GM21576 (cell line): ENCODE measurements around the gene DBNDD1.
"Not testable (repeated sequence)": the region's sequence is repeated elsewhere in the genome, so short reads cannot be mapped to it uniquely, and the experiment has no call there.

Source experiments
- ATAC-seq: cut with Tn5 transposase; IDR thresholded peaks from one replicate; pipeline ENCODE4 v1.9.1; 2021; ENCODE audit warnings: mild to moderate bottlenecking, moderate library complexity; ENCODE audit not compliant: unreplicated experiment

DBNDD1 gene

DNA sequence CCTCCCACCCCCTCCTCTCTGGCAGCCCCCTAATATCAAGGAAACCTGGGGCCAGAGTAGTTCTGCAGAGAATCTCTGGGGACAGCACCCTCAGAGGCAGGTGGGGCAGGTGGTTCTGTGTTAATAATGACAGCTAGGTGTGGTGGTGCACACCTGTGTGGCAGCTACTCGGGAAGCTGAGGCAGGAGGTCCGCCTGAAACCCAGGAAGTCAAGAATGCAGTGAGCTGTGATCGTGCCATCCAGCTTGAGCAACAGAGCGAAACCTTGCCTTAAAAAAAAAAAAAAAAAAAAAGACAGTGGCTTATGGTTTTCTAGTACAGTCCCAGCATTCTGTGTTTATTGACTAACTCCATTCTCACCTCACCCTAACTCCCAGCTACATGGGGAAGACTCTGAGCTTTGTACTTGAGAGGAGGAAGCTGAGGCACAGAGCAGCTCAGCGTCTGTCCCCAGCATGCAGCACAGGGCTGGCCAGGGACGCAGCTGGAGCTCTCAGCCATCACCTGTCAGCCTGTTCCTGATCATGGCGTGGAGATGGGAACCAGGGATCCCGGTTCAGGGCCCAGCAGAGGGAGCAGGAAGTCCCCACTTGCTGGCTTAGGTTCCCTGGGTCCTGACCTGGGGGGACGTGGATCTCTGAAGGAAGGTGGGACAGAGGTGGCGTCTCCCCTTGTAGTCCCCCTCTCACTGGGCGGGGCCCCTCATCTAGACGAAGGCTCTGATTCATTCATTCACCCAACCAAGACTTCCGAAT, 6.1 kb downstream of the DBNDD1 start:
- ATAC-seq, result no peak

DNA sequence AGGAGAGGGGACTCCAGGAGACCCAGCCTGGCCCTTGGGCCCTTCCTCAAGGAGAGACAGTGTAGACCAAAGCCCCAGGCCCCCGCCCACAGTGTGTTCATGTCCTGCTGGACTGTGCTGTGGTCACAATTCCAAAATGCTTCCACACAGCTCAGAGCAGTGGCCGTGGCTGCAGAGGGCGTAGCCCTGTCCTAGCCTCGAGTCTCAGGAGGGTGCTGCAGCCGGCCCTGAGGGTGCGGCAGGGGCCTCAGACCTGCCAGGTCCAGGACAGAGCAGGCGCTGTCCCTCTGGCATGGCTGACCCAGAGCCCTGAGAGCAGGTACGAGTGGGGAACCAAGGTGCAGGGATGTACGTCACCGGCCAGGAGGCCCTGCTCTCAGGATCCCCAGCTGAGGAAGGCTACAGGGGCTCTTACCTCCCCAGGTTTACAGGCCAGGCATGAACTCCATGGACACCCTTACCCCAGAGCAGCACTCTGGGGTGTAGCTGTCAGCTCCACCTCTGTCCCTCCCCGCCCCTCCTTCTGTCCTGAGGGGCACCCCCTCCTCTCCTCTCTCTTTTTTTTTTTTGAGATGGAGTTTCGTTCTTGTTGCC, 7.3 kb downstream of the DBNDD1 start:
- no peak for ATAC-seq

DNA sequence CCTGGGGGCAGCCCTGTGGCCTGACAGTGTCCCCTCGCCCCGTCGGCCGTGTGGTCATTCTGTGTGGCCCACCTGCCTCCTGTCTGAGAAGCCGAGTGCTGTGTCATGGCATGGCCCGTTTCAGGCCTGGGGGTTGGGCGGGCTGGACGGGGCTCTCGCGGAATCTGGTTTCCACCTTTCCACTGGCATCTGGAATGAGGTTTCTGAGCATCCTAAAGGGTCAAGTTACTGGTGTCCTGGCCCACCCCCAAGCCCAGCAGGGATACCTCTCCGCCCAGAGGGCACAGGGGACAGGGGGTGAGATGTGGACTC, 7.8 kb downstream of the DBNDD1 start:
- no peak for ATAC-seq

DNA sequence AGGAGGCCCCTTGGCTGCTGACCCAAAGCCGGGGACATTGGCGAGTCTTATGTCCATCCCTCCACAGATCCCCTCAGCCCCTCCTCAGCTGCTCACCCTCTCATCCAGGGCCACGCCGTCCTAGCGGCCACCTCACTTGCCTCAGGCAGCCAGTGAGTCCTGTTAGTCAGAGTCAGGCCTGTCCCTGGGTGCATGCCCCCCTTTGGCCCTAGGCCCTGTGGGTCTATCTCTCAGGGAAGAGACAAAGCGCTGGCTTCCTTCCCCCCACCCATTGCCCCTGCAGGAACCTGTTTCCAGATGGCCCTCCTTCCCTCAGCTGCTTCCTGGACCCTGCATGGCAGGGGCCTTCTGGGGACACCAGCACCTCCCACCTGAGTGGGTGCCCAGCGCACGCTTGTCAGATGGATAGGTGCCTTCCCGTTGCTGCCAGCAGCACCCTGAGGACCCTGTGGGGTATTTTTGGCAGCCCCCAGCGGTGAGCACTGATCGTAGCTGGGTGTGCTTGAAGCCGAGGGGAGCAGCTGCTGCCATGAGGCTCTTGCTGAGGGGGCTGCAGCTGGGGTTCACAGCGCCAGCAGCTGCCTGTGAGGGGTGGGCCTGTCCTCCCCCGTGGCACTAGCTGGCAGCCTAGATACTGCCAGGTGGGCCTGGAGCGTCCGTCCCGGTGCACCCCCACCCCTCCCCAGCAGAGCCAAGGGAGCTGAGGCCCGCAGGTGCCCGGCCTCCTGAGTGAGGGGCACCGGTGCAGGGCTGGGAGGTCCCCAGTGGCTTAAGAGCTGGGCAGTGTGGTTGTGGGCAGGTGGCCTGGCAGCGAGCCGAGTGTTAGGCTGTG, 8.4 kb downstream of the DBNDD1 start:
- ATAC-seq, result no peak

DNA sequence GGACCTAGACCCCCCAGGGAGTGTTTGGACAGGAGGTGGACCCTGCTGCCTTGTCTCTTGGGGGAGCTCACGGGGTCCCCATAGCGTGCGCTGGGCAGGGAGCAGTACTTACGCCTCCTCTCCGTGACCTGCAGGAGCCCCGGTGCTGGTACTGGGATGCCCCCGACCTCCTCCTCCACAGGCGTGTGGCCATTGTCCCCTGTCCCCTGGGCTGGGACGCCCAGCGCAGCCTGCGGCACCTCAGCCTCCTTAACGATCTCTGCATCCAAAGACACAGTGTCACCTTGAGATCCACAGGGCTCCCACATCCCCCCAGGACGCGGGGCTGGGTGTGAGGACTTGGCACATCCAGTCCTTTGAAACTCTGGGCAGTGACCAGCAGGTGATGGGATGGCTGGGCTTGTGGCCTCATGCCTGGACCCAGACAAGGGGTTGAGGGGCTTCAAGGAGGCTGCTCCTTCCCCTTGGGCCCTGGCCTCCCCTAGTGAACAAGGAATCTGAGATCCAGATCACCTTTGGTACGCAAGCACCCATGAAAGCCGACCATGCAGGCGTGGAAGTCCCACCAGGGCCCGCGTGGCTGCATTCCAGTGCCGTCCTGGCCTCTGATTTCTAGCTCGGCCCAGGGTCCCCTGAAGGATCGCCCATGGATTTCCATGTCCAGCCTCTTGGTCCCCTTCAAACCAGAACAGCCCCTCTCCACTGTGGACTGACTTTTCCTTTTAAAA, 9.9 kb downstream of the DBNDD1 start:
- no peak for ATAC-seq

DNA sequence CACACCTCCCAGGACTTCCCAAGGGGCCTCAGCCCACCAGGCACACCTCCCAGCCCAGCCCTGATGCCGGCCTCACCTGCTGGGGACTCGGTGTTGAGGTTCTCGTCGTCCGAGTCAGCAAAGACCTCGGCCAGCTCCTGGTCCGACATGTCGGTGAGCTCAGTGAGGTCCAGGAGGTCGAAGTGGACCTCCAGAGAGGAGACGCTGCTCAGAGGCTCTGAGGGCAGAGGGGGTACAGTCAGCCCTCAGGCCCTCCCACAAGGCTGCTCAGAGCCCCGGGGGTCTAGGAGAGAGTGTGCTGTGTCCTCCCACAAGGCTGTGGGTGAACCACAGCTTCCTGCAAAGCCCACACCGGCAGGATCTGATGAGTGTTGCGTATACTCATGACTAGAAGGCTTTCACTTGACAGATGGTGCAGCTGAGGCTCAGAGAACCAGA, 10.5 kb downstream of the DBNDD1 start:
- peak; percentile 68 for ATAC-seq

DNA sequence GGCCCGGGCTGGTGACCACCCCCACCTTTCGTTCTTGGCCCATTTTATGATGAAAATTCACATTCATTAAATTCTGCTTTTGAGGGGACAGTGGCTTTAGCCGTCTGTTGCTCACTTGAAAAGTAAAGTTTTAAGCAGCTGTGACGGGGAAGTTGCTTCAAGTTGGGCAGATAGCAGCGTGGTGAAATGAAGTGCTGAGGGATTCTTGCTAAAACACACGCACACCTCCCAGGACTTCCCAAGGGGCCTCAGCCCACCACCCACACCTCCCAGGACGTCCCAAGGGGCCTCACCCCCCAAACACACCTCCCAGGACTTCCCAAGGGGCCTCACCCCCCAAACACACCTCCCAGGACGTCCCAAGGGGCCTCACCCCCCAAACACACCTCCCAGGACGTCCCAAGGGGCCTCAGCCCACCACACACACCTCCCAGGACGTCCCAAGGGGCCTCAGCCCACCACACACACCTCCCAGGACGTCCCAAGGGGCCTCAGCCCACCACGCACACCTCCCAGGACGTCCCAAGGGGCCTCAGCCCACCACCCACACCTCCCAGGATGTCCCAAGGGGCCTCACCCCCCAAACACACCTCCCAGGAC, 11.5 kb downstream of the DBNDD1 start:
- not testable (repeated sequence) for ATAC-seq

DNA sequence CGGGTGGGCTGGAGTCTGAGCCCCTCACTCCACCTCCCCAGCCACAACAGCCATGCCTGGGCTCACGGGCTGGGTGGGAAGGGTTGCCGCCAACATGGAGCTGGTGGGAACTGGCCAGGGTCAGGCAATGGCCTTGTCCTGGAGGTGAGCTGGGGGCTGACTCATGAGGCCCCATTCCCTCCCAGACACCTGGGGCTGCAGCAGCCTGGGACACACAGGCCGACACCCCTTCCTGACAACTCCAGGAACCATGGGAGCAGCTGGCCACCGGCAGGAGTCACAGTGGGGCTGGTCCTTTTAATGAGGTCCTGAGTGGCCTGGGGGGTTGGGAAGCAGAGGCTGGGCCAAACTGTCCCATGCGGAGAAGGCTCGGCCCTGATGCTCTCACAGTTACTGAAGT, 12.2 kb downstream of the DBNDD1 start:
- ATAC-seq, result no peak

DNA sequence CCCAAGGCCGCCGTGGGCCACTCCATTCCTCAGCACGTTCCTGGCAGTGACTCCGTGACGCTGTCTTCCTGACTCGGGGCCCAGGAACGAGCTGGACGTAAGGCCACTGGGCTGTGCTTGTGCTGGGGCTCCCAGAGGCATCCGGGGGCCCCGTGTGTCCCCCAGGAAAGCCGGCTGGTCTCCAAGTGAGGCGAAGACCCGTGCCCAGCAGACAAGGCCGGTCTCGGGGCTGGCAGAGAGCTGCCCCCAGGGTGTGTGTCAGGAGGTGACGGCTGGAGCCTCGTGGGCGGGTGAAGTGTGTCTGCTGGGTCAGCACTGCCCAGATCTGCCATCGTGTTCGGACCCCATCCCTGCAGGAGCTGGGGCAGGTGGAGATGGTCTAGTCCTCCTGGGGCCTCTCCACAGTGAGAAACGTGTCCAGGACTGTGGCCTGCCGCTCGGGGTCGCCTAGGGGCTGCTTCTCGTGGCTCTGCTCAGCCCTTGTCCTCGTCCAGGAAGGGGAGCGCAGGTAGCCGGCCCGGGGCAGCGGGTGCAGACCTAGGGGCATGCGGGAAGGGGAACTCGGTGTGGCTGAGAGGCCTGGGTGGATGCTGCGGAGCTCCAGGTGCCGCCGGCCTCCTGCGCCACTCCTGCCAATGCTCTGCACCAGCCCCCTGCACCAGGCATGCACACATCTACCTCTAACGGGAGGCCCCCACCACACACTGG, 13.1 kb downstream of the DBNDD1 start:
- ATAC-seq, result no peak

DNA sequence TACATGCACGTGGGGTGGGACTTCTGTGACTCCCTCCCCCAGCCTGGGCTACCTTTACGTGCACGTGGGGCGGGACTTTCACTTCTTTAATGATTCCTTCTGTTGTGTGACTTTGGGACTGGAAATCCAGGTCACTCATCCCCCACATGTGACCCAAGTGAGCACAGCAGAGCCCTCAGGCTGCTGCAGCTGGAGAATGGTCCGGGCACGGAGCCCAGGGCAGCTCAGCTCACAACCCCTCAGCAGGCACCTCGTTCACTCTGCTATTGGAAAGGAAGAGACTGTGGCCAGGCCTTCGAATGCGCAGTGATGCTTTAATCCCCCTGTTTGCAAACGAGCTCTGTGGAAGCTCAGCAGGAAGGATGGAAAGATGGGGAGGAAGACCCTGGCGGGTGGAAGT, 14.7 kb downstream of the DBNDD1 start:
- ATAC-seq, result no peak

DNA sequence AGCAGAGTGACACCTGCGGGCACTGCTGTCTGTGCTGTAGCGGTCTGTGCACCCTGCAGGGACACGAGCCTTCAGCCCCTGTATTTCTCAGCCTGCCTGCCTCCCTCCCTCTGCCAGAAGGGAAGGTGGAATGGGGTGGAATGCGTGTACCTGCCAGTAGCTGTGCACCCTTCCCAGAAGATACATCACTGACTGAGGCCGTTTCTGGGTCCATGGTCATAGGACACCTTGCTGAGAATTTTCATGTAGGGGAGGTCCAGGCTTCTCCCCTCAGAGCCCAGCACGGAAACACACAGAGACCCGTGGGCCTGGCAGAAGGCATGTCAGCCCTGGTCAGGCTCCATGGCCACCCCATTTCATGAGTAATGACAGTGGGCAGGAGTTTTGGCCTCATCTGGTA, 16.5 kb downstream of the DBNDD1 start:
- no peak for ATAC-seq

DNA sequence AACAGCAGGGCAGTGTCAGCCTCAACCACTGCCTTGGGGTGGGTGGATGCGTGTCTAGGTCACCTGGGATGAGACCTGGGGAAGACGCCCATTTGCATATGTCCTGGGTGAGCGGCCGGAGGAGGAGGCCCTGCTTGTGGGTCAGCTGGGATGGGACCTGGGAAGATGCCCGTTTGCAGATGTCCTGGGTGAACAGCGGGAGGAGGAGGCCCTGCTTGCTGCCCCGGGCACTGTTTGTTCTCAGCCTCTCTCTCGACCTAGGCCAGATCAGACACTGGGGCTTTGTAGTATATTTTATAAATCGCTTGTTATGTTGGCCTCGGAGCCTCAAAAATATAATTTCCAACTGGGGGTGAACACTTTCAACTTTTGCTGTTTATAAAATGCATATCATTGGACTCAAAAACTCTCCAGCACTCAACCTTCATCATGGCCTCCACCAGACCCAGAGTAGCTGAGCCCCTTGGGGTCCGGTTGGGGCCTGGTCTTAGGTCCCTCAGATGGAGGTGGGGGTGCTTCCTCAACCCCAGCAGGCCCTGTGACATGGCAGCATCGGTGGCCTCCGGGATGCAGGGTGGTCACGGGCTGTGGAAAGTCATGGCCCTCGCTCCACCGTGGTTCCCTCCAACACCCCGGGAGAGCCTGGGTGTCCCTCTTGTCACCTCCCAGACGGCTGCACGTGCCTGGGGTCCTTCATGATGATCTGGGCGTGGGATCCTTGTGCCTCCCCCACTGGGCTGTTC, 17.3 kb downstream of the DBNDD1 start:
- no peak for ATAC-seq

DNA sequence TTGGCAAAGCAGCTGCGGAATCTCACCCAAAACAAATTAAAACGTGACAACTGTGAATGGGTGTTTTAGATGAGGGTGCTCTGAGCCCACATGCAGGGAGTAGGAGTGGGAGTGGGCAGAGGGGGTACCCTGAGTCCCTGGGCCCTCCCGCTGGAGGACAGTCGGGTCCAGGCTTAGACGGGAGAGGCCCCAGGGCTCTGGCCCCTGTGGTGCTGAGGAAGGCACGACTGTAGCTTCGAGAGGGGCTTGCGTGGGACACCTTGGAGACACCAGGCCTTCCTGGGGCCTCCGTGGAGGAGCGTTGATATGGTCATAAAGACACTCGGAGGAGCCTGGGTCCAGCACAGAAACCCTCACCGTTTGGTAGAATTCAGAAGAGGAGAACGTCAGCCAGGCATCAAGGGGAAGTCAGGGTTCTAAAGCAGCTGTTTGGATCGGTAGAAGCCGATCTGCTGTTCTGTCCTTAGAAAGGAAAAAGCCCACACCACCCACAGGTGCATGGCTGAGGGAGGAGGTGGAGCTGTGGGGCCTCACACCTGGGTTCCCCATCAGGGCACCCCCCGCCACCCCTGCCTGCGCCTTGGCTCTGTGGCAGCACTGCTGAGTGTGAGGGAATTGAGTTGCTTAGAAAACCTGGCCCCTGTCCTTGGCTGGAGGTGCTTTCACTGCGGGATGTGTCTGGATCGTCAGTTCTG, 18.4 kb downstream of the DBNDD1 start:
- ATAC-seq, result no peak

DNA sequence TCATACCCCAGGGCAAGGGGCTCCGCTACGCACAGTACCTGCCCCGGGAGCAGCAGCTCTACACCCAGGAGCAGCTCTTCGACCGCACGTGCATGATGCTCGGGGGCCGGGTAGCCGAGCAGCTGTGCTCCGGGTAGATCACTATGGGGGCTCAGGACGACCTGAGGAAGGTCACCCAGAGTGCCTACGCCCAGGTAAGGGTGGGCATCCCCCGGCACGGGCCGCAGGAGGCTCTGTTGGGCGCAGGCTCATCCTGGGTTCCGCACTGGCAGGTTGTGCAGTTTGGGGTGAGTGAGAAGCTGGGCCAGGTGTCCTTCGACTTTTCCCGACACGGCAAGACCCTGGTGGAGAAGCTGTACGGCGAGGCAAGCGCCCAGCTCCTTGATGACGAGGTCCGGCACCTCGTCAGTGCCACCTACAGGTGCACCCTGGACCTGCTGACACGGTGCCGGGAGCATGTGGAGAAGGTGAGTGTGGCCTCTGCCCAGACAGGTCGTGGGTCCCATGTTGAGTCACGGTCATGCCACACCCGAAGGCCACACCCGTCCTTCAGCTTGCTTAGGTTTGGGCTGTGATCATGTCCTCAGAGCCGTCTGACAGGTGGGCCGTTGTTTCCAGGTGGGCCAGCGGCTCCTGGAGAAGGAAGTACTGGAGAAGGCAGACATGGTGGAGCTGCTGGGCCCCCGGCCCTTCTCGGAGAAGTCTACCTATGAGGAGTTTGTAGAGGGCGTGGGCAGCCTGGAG, 19.3 kb downstream of the DBNDD1 start:
- no peak for ATAC-seq

DNA sequence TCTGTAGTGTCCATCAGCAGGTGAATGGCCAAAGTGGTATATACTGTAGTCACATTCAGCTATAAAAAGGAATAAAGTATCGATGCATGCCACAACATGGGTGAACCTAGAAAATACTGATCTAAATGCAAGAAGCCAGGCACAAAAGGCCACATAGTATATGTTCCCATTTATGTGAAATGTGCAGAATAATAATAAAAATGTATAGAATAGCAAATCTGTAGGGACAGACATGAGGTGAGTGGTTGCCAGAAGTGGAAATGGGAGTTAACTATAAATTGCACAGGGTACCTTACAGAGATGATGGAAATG, 23.1 kb downstream of the DBNDD1 start:
- ATAC-seq, result no peak

DNA sequence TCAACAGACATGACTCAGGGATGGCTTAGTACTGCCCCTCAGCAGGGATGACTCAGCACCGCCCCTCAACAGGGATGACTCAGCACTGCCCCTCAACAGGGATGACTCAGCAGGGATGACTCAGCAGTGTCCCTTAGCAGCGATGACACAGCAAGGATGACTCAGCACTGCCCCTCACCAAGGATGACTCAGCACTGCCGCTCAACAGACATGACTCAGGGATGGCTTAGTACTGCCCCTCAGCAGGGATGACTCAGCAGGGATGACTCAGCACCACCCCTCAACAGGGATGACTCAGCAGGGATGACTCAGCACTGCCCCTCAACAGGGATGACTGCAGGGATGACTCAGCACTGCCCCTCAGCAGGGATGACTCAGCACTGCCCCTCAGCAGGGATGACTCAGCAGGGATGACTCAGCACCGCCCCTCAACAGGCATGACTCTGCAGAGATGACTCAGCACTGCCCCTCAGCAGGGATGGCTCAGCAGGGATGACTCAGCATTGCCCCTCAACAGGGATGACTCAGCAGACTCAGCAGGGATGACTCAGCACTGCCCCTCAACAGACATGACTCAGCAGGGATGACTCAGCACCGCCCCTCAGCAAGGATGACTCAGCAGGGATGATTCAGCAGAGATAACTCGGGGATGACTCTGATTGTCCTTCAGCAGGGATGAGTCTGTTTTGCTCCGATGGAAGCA, 23.6 kb downstream of the DBNDD1 start:
- not testable (repeated sequence) for ATAC-seq

DNA sequence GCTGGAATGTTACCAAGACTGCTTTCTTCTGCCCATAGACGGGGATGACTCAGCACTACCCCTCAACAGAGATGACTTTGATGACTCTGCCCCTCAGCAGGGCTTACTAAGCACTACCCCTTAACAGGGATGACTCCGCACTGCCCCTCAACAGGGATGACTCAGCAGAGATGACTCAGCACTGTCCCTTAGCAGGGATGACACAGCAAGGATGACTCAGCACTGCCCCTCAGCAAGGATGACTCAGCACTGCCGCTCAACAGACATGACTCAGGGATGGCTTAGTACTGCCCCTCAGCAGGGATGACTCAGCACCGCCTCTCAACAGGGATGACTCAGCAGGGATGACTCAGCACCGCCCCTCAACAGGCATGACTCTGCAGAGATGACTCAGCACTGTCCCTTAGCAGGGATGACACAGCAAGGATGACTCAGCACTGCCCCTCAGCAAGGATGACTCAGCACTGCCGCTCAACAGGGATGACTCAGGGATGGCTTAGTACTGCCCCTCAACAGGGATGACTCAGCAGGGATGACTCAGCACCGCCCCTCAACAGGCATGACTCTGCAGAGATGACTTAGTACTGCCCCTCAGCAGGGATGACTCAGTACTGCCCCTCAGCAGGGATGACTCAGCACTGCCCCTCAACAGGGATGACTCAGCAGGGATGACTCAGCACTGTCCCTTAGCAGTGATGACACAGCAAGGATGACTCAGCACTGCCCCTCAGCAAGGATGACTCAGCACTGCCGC, 24.4 kb downstream of the DBNDD1 start:
- ATAC-seq, result not testable (repeated sequence)
